Middle frontal gyrus (tissue), 1 donor: ENCODE measurements around the gene JARID2.
A peak's percentile ranks its signal among the peaks of the same experiment; 100 is the strongest.

ENCODE experiments used
- DNase-seq: peaks from one replicate; pipeline ENCODE4 v3.0.0-alpha.2; 2015; ENCODE audit warnings: low spot score; ENCODE audit errors: extremely low spot score

The JARID2 gene

GRCh38 chr6:15264412-15264811 lies 18.5 kb downstream of the JARID2 start:
- DNase-seq: no peak

GRCh38 chr6:15264902-15265761 lies 19.3 kb downstream of the JARID2 start:
- DNase-seq: peak; percentile 71

- DNase-seq: no peak
Observed at GRCh38 chr6:15265787-15266186, 19.9 kb downstream of the JARID2 start.

GRCh38 chr6:15266423-15266996 lies 20.6 kb downstream of the JARID2 start:
- no peak for DNase-seq

- no peak for DNase-seq
Observed at GRCh38 chr6:15267221-15267620, 21.4 kb downstream of the JARID2 start.

GRCh38 chr6:15268137-15268908 lies 22.5 kb downstream of the JARID2 start:
- DNase-seq: no peak

- no peak for DNase-seq
Observed at GRCh38 chr6:15269011-15269410, 23.1 kb downstream of the JARID2 start.

- no peak for DNase-seq
Observed at GRCh38 chr6:15269619-15270018, 23.8 kb downstream of the JARID2 start.

- no peak for DNase-seq
Observed at GRCh38 chr6:15270402-15270801, 24.5 kb downstream of the JARID2 start.

- DNase-seq: no peak
Observed at GRCh38 chr6:15272562-15272961, 26.7 kb downstream of the JARID2 start.

GRCh38 chr6:15274692-15275387 lies 29.0 kb downstream of the JARID2 start:
- DNase-seq: no peak

- DNase-seq: no peak
Observed at GRCh38 chr6:15276036-15276985, 30.4 kb downstream of the JARID2 start.

GRCh38 chr6:15279047-15279661 lies 33.3 kb downstream of the JARID2 start:
- no peak for DNase-seq

- no peak for DNase-seq
Observed at GRCh38 chr6:15280028-15280427, 34.2 kb downstream of the JARID2 start.

GRCh38 chr6:15280961-15281360 lies 35.1 kb downstream of the JARID2 start:
- DNase-seq: no peak

- no peak for DNase-seq
Observed at GRCh38 chr6:15282334-15282733, 36.5 kb downstream of the JARID2 start.

- no peak for DNase-seq
Observed at GRCh38 chr6:15283986-15284361, 38.1 kb downstream of the JARID2 start.

GRCh38 chr6:15284743-15285142 lies 38.9 kb downstream of the JARID2 start:
- no peak for DNase-seq

GRCh38 chr6:15285682-15286294 lies 39.9 kb downstream of the JARID2 start:
- DNase-seq: no peak
